SH-SY5Y (cell line): ENCODE measurements around the gene GP5.

Experiments used
- GATA2 ChIP-seq: IDR thresholded peaks from 2 replicates; pipeline ENCODE4 v1.6.1; 2011; ENCODE audit warnings: mild to moderate bottlenecking, low read depth, low read length
- GATA3 ChIP-seq: IDR thresholded peaks from 2 replicates; pipeline ENCODE4 v1.6.1; 2011; ENCODE audit warnings: low read depth, mild to moderate bottlenecking, low read length, moderate library complexity

DNA sequence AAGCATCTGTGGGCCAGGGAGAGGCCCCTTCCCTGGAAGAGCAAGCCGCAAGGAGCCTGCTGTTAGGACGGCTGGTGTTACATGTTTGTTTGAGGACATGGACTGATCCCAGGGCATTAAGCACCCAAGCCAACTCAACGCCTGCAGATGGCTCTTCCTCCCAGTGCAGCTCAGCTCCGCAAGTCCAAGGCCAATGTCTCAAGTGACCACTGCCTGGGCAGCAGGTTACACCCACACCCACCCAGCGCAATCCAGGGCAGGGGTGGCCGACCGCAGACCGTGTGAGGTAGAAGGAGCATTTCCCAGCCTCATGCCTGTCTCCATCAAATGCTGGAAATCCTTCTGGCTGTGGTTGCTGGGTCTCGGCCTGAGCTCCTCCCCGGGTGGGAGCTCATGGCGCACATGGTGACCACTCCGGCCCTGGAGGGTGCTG lies 14.5 kb downstream of the GP5 start:
- TF ChIP-seq GATA2 (no peak), GATA3 (no peak)
